Fibroblast of villous mesenchyme (primary cell): ENCODE measurements around the gene SLC35F3. TPM values are rescaled to one million over a fixed set of nuclear protein-coding genes. Genes with fewer than 3 reads are reported as not detected.
"Not testable (repeated sequence)": the region's sequence is repeated elsewhere in the genome, so short reads cannot be mapped to it uniquely, and the experiment has no call there.

Experiments used
- DNase-seq: peaks from one replicate; pipeline ENCODE4 v3.0.0-alpha.2; 2010; ENCODE audit warnings: low read depth
- H3K4me3 ChIP-seq: 2 replicates; pipeline ENCODE4 v1.5.1; 2011; ENCODE audit warnings: low read depth, mild to moderate bottlenecking, low read length
- total RNA-seq: library from RNA; depleted of rRNA; stranded (reverse); fragments of >200 nt; gene quantifications from 2 replicates; pipeline ENCODE4 v1.2.3, GENCODE V29; 2012
- TF ChIP-seq, protein P1 (sequence below): IDR thresholded peaks from 2 replicates; pipeline ENCODE4 v1.5.1; 2012; ENCODE audit warnings: low read depth, mild to moderate bottlenecking, low read length; ENCODE audit not compliant: insufficient read depth

The SLC35F3 gene
- total RNA-seq, 1 donor = 1.7 TPM

DNA sequence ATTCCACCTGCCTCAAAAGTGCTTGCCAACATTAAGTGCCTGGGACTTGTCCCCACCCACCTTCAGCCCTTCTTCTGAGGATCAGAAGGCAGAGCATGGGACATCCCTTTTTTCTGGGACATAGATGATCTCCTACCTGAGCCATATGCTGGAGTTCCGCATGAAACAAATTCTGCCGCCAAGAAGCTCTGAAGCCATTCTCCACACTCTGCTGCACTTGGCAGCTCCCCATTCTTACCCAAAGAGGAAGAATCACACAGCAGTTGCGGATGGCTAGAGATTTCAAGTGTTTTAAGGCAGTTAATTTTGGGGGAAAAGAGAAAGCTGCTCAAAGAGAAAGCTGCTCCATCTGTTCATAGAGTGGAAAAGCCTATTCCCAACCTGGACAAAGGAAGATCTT, 271.5 kb downstream of the SLC35F3 start:
- no peak overlapping the region for H3K4me3 ChIP-seq
- TF ChIP-seq, protein P1, sequence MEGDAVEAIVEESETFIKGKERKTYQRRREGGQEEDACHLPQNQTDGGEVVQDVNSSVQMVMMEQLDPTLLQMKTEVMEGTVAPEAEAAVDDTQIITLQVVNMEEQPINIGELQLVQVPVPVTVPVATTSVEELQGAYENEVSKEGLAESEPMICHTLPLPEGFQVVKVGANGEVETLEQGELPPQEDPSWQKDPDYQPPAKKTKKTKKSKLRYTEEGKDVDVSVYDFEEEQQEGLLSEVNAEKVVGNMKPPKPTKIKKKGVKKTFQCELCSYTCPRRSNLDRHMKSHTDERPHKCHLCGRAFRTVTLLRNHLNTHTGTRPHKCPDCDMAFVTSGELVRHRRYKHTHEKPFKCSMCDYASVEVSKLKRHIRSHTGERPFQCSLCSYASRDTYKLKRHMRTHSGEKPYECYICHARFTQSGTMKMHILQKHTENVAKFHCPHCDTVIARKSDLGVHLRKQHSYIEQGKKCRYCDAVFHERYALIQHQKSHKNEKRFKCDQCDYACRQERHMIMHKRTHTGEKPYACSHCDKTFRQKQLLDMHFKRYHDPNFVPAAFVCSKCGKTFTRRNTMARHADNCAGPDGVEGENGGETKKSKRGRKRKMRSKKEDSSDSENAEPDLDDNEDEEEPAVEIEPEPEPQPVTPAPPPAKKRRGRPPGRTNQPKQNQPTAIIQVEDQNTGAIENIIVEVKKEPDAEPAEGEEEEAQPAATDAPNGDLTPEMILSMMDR = no peak
- DNase-seq = no peak

DNA sequence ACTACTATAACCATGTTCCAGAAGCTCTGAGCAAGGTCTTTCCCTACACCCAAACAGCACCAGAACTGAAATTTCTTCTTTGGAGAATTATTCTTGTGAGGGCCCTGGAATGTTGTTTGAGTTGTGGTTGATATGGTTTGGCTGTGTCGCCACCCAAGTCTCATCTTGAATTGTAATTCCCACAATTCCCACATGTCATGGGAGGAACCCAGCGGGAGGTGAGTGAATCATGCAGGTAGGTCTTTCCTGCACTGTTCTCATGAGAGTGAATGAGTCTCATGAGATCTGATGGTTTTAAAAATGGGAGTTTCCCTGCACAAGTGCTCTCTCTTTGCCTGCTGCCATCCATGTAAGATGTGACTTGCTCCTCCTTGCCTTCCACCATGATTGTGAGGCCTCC, 272.4 kb downstream of the SLC35F3 start:
- not testable (repeated sequence) for H3K4me3 ChIP-seq, DNase-seq

DNA sequence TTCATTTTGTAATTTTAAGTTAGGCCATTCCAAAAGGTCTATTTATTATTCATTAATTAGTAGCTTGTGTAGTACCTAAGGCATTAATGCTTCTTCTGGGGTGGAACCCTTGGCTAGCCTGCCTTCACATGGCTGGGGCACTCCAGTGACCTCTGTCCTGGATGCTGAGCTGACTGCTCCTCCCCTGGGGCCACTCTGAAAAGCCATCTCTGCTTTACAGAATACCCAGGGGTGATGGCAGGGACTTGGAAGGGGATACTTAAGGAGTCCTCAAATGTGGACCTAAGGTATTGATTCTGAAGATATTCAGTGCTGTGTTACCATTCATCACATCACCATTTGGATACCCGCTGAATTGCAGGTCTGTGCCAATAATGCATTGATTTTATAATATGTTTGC, 281.0 kb downstream of the SLC35F3 start:
- TF ChIP-seq, protein P1 = no peak
- no peak overlapping the region for H3K4me3 ChIP-seq
- no peak for DNase-seq

DNA sequence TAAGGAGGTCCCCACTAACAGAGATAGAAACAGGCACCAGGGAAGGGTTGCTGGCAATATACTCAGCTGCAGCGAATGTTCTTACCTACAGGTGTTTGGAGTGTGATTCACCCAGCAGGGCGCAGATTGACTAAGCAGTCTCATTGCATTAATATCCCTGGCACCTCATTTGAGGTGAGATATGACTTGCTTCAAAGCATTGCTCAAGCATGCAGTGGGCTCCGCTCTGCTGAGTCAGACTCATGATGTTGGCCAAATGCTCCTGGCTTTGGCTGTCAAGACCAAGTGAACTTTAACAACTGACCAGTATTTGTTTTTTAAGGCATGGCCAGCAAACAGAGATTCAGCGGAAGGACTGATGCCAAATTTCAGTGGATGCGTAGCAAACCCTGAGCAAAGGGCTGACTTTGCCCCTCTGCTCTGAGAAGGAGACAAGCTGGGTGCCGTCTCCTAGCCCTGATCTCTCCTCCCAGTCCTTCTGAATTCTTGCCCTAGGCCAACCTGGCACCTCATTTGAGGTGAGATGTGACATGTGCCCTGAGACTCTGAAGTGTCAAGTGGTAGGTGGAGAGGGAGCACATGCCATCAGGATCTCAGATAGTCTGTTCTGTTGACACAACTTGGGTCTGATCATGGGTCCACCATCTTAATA, 281.7 kb downstream of the SLC35F3 start:
- TF ChIP-seq, protein P1 = no peak
- no peak for DNase-seq
- no peak overlapping the region for H3K4me3 ChIP-seq

DNA sequence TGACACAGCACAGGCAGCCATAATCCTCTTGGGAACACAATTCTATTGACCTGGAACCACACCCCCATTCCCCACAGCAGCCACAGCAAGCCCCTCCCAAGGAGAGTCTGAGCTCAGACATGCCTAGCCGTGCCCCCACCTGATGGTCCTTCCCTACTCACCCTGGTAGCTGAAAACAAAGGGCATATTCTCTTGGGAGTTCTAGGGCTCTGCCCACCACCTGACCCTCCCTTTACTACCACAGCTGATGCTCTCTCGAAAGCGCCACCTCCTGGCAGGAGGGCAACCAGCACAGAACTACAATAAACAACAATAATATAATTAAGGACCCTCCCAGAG, 283.9 kb downstream of the SLC35F3 start:
- TF ChIP-seq, protein P1 = no peak
- no peak for DNase-seq
- H3K4me3 ChIP-seq = no peak overlapping the region

DNA sequence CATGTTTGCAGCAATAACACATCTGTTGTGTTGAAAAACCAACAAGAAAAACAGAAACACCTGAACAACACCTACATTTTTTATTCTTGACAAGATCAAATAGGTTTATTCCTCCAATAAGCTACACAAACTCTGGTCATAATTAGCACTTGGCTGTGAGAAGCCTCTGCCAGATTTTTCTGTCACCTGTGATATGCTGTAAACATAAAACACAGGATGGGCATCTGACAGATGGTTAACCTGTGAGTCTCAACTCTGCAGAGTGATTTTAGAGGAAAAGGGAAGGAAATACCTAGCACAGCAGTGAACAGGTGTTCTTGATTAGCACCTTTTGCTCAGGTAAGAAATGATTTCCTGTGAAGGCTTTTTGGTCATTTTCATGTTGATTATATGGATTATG, 293.4 kb downstream of the SLC35F3 start:
- TF ChIP-seq, protein P1 = no peak
- no peak for DNase-seq
- H3K4me3 ChIP-seq = no peak overlapping the region

DNA sequence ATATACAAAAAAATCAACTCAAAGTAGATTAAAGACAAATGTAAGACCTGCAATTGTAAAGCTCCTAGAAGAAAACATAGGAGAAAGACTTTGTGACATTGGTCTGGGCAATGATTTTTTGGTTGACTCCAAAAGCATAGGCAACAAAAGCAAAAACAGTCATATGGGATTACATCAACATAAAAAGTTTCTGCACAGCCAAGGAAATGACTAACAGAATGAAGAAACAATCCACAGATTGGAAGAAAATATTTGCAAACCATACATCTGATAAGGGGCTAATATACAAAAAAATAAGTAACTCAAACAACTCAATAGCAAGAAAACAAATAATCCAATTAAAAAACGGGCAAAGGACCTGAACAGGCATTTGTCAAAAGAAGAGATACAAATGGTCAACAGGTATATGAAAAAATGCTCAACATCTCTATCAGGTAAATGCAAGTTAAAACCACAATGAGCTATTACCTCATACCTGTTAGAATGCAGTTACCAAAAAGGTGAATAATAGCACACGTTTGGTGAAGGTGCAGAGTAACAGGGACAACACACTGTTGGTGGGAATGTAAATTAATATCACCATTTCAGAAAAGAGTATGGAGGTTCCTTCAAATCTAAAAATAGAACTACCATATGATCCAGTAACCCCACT, 295.1 kb downstream of the SLC35F3 start:
- DNase-seq = no peak
- TF ChIP-seq, protein P1 = no peak
- H3K4me3 ChIP-seq = no peak overlapping the region
